HepG2 (cell line): Measurements from ENCODE around the gene POLR2H.

ENCODE experiments used
- FOSL1 ChIP-seq: sonication (generic); formaldehyde crosslinking; IDR thresholded peaks from 2 replicates; pipeline ENCODE4 v1.9.0; 2021; ENCODE audit warnings: missing genetic modification reagents, borderline replicate concordance
- POLR2A ChIP-seq, 2 experiments: IDR thresholded peaks; 2 replicates each; pipeline ENCODE4 v1.6.1; 2011; ENCODE audit warnings: low read depth in 2 of 2, low read length in 2 of 2, mild to moderate bottlenecking in 1 of 2, moderate library complexity in 1 of 2; ENCODE audit not compliant: insufficient read depth in 1 of 2
- POLR2AphosphoS5 ChIP-seq: IDR thresholded peaks from 2 replicates; pipeline ENCODE4 v1.6.1; 2012; ENCODE audit warnings: low read depth, low read length
- TCF7L2 ChIP-seq: IDR thresholded peaks from 2 replicates; pipeline ENCODE4 v1.6.1; 2011; ENCODE audit warnings: mild to moderate bottlenecking, low read depth, low read length, moderate library complexity
- ZNF451 ChIP-seq: sonication (generic); formaldehyde crosslinking; IDR thresholded peaks from 2 replicates; pipeline ENCODE4 v1.5.0; 2020; ENCODE audit warnings: mild to moderate bottlenecking, missing genetic modification reagents
- ZSCAN21 ChIP-seq: sonication (generic); formaldehyde crosslinking; IDR thresholded peaks from 2 replicates; pipeline ENCODE4 v1.8.0; 2022; ENCODE audit warnings: mild to moderate bottlenecking, missing genetic modification reagents, moderate library complexity, borderline replicate concordance

GRCh38 chr3:184383033-184383740 lies 21.7 kb downstream of the POLR2H start:
- TF ChIP-seq ZSCAN21 (CRISPR knock-in tag) (no peak), FOSL1 (CRISPR knock-in tag) (no peak), POLR2A (IDR thresholded peaks at IDR 0.05; ENCODE audit: insufficient read depth in 1 of 2, low read depth in 2 of 2, low read length in 2 of 2) (no peak), ZNF451 (CRISPR knock-in tag) (no peak), TCF7L2 (no peak), POLR2AphosphoS5 (no peak)
